ENCODE results near the gene TCP11L2. TPM values are rescaled to one million over a fixed set of nuclear protein-coding genes. Genes with fewer than 3 reads are reported as not detected.

Gene TCP11L2
- polyA plus RNA-seq, 3 donors, result 23.5 to 37.3 (median 35.8) TPM

- Histone ChIP-seq H3K27me3 (ENCODE audit: control insufficient read depth in 2 of 2, insufficient read depth in 2 of 2, low read length in 2 of 2) (no peaks in the 10 kb centered on the region), H3K36me3 (replicated peaks in 1 of 2; ENCODE audit: control insufficient read depth in 1 of 2, insufficient read depth in 2 of 2, low read length in 2 of 2) (no peaks in the 10 kb centered on the region), H3K4me2 (replicated peaks; ENCODE audit: extremely low read depth, low read length, poor library complexity, severe bottlenecking) (no peak overlapping the region), H4K20me1 (ENCODE audit: insufficient read depth, low read length) (no peaks in the 10 kb centered on the region), H3K4me1 (ENCODE audit: control insufficient read depth in 1 of 2, insufficient read depth in 2 of 2, low read length in 2 of 2) (peaks cover 6 to 9% of the 10 kb centered on the region in 2 donors), H2AFZ (ENCODE audit: insufficient read depth, low read depth, low read length, poor library complexity, severe bottlenecking) (no peak overlapping the region), H3K4me3 (replicated peaks in 1 of 3; ENCODE audit: low read depth in 2 of 3, low read length in 3 of 3) (no peak overlapping the region), H3K27ac (ENCODE audit: low read depth in 1 of 2, low read length in 2 of 2) (no peak overlapping the region), H3K9me3 (replicated peaks in 1 of 2; ENCODE audit: control insufficient read depth in 1 of 2, insufficient read depth in 1 of 2, low read length in 2 of 2) (no peaks in the 10 kb centered on the region), H3K79me2 (ENCODE audit: insufficient read depth, low read length) (no peaks in the 10 kb centered on the region), H3K9ac (ENCODE audit: insufficient read depth, low read length, poor library complexity, severe bottlenecking) (no peak overlapping the region)
- 100% methylated on average over 2 of the region's 3 CpGs for WGBS (ENCODE audit: insufficient coverage)
- no peak overlapping the region for H3K4me3 Mint-ChIP-seq
- peaks cover 13% of the 10 kb centered on the region for H3K4me1 Mint-ChIP-seq
- TF ChIP-seq CTCF (IDR thresholded peaks at IDR 0.05), result no peak
- intact Hi-C loops (cut with micrococcal nuclease), result no loop called here
- no peaks in the 10 kb centered on the region for H3K36me3 Mint-ChIP-seq
- DNase-seq, result no peak
- no peak overlapping the region for H3K27ac Mint-ChIP-seq
- H3K27me3 Mint-ChIP-seq (ENCODE audit: low read depth in 3 of 3), result peaks cover 0 to 1% (median 0%) of the 10 kb centered on the region in 3 donors
- no peaks in the 10 kb centered on the region for H3K9me3 Mint-ChIP-seq
Observed at GRCh38 chr12:106297075-106297474, 5.5 kb upstream of the TCP11L2 start.

DNA sequence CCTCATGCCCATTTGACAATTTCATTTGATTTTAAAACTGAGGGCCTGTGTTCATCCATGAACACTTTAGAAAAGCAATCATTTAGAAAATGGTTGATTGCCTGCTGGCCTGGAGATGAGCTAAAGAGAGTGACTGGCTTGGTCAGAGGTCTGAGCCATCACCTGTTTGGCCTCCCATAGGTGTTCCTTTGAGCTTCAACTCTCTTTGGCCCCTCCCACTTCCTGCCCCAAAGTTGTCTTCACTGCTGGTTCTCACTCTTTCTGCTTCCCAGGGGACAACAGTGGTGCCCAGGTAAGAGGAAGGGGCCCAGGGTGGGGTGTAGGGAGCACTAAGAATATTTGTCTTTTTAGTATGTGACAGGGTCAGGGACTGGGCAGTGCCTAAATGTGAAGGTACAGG is 4.9 kb upstream of the TCP11L2 start:
- Histone ChIP-seq H3K4me1 (ENCODE audit: control insufficient read depth in 1 of 2, insufficient read depth in 2 of 2, low read length in 2 of 2) (peaks cover 6 to 9% of the 10 kb centered on the region in 2 donors), H3K9ac (ENCODE audit: insufficient read depth, low read length, poor library complexity, severe bottlenecking) (no peak overlapping the region), H3K79me2 (ENCODE audit: insufficient read depth, low read length) (no peaks in the 10 kb centered on the region), H3K36me3 (replicated peaks in 1 of 2; ENCODE audit: control insufficient read depth in 1 of 2, insufficient read depth in 2 of 2, low read length in 2 of 2) (no peaks in the 10 kb centered on the region), H3K4me2 (replicated peaks; ENCODE audit: extremely low read depth, low read length, poor library complexity, severe bottlenecking) (no peak overlapping the region), H2AFZ (ENCODE audit: insufficient read depth, low read depth, low read length, poor library complexity, severe bottlenecking) (no peak overlapping the region), H3K9me3 (replicated peaks in 1 of 2; ENCODE audit: control insufficient read depth in 1 of 2, insufficient read depth in 1 of 2, low read length in 2 of 2) (no peaks in the 10 kb centered on the region), H3K27ac (ENCODE audit: low read depth in 1 of 2, low read length in 2 of 2) (no peak overlapping the region), H3K27me3 (ENCODE audit: control insufficient read depth in 2 of 2, insufficient read depth in 2 of 2, low read length in 2 of 2) (no peaks in the 10 kb centered on the region), H4K20me1 (ENCODE audit: insufficient read depth, low read length) (no peaks in the 10 kb centered on the region), H3K4me3 (replicated peaks in 1 of 3; ENCODE audit: low read depth in 2 of 3, low read length in 3 of 3) (no peak overlapping the region)
- H3K36me3 Mint-ChIP-seq, result no peaks in the 10 kb centered on the region
- no peak for TF ChIP-seq CTCF (IDR thresholded peaks at IDR 0.05)
- H3K4me3 Mint-ChIP-seq, result no peak overlapping the region
- H3K4me1 Mint-ChIP-seq, result peaks cover 13% of the 10 kb centered on the region
- H3K9me3 Mint-ChIP-seq, result no peaks in the 10 kb centered on the region
- H3K27me3 Mint-ChIP-seq (ENCODE audit: low read depth in 3 of 3), result peaks cover 0 to 1% (median 0%) of the 10 kb centered on the region in 3 donors
- H3K27ac Mint-ChIP-seq, result no peak overlapping the region
- intact Hi-C loops (cut with micrococcal nuclease), result no loop called here
- DNase-seq, result no peak

Data from CD14-positive monocyte (primary cell).